ENCODE measurements around the gene DHRS7C.

The DHRS7C gene

GRCh38 chr17:9765322-9765721, 26.1 kb downstream of the DHRS7C start:
- DNase-seq = no peak

- DNase-seq = no peak
These were observed 27.7 kb downstream of the DHRS7C start for GRCh38 chr17:9763643-9764042.

- no peak for DNase-seq
These were observed 31.1 kb downstream of the DHRS7C start for GRCh38 chr17:9760266-9760665.

- DNase-seq = no peak
These were observed 36.3 kb downstream of the DHRS7C start for GRCh38 chr17:9755083-9755482.

GRCh38 chr17:9750524-9750923, 40.9 kb downstream of the DHRS7C start:
- no peak for DNase-seq

- DNase-seq = no peak
These were observed 61.5 kb downstream of the DHRS7C start for GRCh38 chr17:9729735-9730420.

- no peak for DNase-seq
These were observed 62.2 kb downstream of the DHRS7C start for GRCh38 chr17:9729034-9729650.

GRCh38 chr17:9728564-9728963, 62.8 kb downstream of the DHRS7C start:
- DNase-seq = no peak

- DNase-seq = no peak
These were observed 63.4 kb downstream of the DHRS7C start for GRCh38 chr17:9728005-9728404.

- DNase-seq = no peak
These were observed 65.1 kb downstream of the DHRS7C start for GRCh38 chr17:9726291-9726690.

- DNase-seq = no peak
These were observed 65.8 kb downstream of the DHRS7C start for GRCh38 chr17:9725575-9725974.
